Measurements from ENCODE around the gene MDFI.

MDFI gene

DNA sequence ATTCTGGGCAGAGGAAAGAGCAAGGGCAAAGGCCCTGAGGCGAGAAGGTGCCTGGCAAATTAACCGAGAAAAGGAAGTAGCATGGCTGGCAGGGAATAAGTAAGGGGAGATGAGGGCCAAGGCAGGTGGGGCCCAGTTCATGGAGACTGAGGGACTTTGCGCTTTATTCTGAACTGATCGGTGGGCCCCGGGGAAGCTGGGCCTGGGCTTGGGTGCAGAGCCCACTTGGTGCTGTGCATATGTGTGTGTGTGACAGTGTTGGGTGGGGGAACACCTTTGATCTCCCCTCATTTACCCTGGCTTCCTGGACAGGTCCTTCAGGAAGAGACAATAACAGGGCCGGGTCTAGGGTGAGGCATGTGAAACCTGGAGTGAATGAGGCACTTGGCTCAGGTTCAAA, 2.9 kb upstream of the MDFI start:
- no peak for FAIRE-seq

DNA sequence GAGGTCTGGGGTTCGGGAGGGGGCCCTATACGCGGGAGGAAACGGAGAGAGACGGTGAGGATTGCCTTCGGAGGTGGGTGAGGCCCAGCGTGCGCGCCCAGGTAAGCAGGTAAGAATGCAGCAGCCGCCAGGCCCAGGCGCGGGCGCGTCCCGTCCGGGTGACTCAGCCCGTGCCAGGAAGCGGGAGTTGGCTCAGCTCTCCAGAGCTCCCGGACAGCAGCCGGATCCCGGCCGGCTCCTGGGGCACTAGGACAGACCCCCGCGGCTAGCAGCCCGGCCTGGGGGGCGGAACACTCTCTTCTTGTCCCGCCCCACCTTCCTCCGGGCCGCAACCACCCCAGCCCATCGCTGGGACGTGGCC, 1.5 kb upstream of the MDFI start:
- no peak for FAIRE-seq

DNA sequence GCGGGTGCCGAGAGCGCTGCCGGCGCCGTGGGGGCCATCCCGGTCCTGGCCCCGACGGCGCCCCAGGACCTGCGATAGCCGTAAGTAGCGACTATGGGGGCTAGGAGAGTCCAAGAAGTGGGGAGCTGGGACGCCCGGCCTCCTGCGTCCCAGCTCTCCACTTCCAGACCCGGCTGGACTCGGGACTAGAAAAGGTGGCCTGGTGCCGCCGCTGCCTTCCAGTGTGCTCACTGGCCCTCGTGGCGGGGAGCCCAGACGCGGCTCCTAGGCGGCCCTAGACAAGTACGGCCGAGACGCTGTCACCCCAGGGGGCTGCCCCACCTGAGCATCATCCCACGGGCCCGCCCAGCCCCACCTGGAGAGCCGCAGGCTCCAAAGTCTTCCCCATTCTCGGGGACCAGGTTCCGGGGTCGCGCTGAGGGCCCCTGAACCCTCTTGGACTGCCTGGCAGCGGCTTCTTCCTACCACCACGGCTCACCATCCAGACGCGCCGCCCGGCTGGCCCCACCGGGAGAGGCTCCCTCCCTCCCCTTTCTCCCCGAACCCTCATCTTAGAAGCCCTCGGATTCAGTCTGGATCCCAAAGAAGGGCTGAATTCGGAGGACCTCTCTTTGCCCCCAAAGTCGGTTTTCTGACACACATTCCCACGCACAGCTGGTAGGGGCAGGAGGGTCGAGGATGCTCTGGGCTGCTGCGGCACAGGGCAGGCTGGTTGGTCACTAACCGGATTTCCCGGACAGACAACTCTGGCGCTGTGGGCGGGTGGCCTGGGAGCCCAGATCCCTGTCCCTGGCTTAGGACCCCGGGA, 870 bp upstream of the MDFI start:
- FAIRE-seq: no peak

DNA sequence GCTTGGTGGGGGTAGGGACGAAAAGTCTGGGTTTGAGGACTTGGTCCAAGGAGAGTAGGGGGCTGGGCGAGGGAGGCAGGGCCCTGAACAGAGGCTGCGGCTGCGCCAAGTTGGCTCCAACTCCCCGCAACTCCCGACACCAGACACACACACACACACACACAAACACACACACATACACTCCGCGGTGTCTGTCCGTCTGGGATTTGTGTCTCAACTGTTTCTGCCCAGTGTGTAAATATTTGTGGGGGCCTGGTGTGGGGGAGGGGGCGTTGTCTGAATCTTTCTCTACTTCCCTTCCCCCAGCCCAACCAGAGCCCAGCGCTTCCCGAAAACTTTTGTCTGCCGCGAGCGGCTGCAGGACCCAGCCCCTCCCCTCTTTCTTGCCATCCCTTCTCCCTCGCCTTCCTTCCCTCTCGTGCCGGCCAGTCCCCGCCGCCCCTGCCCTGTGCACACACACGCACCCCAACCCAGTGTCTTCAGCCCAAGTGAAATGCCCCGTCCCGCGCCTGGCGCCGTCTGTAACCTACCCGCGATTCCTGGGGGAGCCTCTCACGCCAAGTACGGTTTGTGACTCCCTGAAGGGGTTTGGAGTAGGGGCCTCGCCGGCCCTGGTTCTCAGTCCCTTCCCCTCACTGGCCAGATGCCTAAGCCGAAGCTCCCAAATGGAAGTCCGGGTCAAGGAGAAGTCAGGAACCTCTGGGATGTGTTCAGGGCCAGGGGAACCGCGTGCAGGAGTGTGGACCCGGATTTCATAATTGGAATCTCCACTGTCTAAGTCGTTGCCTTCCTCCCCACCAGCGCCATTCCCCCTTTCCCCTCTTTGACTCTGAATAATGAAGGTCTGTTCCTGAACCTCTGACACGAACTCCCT, 904 bp downstream of the MDFI start:
- FAIRE-seq: no peak

DNA sequence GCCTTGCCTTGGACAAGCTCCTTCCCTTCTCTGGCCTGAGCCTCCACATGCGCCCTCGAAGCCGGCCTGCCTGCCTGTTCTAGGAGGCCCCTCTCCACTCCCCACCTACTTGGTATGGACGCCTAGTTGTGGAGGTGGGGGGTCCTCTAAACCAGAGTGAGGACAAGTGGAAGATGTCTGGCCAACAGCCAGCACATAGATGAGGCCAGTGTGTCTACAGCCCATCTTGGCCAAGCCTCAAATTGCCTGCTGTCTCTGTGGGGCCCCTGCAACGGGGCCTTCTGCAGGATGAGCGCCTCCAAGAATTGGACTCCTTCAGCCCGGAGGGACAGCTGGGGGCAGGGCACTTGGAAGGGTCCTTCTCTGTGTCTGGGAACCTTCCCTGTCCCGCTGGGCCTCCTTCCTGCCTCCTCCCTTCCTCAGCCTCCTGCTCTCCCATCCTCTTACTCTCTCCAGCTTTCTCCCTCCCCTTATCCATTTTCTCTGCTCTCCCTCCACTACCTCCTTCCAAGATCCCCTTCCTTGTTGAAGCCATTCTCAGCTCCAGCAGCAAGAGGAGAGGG, 1.6 kb downstream of the MDFI start:
- FAIRE-seq: no peak

DNA sequence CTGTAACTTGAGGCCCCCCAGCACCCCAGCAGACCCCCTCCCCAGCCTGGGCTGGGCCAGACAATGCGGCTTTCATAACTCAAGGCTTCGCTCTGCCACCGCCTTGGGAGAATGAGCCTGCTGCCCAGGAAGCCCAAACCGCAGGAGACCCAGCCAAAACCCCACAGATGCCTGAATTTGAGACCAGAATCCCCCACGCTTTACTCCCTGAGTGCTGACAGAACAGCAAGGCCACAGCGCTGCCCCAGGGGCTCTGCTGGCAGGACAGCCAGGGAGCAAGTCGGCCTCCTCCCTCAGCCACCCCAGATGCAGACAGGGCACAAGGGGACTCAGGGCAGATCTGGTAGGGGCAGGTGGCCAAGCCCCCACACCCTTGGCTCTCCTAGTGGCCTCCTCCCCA, 2.2 kb downstream of the MDFI start:
- no peak for FAIRE-seq

DNA sequence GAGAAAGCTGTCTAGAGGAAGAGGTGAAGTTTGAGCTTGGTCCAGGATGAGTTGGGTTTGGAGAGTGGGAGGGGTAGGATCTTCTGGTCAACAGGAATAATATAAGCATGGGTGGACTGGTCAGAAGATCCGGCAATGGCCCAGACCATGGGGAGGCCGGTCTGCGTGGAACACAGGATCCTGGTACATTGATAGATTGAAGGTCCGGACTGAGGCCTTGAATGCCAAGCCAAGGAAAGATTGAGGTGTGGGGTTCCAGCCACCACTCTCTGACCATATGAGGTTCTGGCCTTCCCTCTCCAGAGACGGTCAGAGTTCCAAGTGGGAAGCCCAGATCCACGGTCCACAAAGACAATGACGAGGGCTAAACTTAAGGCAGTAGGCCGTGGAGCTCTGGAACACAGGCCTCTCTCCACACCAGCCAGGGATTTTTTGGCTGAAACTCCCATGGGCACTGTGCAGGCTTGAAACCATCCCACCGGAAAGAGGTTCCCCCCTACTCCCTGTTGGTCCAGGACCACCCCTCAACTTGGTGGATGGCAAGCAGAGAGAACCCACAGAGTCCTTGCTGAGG, 3.2 kb downstream of the MDFI start:
- no peak for FAIRE-seq

DNA sequence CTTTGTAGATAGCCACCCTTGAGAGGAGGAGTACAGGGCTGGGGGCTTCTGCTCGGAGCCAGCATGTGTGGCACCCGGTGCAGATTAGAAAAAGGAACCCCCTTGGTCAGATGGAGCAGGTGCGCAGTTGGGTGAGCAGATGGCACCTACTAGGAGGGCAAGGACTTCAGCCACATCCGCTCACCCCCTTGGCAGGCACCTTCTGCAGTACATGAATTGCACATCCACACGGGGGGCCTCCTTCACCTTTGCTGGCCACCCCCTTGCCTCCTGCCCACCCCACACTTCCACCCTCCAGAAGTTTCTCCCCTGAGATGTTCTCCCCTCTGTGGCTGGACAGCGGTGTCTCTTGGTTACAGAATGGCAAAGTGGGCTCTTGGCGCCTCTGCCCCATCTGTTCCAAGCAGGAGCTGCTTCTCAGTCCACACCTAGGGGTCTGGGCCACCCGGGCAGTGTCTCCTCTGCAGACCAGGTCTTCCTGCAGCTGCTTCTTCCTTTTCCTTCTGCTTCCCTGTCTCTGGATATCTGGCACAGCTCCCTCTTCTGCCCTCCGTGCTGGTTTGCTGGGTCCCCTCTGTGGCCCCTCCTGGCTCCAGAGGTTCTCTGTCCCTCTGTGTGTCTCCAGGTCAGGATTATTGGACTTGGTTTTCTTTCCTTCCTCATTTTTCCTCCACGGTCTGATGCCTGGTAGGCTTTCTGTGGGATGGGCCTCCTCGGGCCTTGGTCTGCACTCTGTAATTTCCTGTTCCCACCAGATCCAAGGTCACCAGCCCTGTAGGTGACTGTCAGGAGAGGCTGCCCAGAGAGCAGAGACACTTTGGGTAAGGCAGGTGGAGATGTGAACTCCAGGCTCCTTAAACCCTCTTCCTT, 4.1 kb downstream of the MDFI start:
- FAIRE-seq: no peak

DNA sequence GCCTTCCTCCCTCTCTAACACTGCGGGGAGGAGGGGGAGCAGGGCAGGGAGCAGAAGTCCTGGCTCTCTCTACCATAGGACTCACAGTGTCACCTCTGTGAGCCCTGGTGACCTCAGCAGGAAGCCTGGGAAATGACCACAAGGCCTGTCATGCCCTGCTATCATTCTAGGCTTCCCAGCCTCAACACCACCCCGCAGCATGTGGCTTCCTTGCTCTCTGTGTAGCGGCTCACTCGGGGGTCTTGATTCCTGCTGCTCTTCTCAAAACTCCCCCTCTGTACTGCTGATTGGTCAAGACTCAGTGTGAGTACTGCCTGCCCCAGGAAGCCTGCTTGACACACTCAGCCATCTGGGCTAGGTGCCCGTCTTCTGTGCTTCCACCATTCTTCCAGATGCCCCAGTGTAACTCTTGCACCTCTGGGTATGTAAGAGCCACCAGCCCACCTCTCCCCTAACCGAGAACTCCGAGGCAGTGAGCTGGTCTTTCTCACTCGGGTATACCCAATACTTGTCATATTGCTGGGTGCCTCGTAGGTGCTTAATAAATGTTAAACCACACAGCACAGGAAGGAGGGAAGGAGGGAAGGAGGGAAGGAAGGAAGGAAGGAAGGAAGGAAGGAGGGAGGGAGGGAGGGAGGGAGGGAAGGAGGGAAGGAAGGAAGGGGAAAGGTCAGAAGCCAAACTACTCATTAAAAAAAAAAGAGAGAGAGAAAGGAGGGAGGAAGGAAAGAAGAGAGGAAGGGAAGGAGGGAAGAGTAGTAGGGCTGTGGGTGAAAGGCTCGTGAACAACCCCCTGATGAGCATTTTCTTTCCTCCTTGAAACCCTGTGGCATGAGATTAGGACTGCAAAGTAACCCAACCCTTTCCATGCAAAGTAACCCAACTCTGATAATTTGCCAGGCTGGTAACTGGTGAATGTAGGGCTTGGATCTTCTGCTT, 5.0 kb downstream of the MDFI start:
- FAIRE-seq: no peak

DNA sequence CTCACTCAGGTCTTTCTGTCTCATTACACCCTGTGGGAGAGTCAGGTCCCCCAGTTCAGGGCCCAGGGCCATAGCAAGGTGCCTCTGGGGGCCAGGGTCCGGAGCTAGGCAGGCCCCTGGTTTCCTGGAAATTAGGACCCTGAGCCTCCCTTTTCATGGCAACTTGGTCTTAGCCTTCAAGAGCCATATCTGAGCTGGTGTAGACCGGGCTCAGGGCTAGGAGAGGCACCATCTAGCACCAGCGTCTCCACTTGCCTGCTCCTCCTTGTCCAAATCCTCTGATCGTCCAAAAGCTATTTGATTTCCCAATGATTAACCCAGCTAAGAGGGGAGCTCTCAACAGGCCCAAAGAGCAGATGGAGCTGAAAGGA, 5.6 kb downstream of the MDFI start:
- FAIRE-seq: no peak

DNA sequence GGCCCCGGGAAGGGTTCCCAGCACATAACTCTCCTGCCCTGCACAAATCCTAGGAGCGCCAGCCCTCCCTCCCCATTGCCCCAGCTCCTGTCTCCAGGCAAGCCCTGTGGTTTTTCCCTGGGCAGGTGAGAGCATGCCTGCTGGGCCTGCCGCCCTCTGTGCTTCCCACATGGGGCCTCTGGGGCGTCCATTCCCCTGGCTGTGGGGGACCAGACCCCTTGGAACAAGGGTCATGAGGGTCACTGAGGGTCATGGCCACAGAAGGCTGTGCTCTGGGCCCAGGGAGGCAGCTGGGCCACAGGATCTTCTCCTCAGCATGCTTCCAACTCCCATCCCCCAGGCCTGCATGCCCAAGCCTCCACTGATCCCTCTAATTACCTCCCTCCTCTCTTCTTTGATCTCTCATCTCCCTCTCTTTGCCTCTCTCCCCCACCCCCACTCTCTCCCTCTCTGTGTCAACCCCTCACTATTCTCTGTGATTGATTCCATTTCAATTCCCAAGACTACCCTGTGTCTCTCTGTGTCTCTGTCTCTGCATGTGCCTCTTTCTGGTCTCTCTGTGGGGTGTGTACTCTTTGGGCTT, 6.1 kb downstream of the MDFI start:
- no peak for FAIRE-seq

DNA sequence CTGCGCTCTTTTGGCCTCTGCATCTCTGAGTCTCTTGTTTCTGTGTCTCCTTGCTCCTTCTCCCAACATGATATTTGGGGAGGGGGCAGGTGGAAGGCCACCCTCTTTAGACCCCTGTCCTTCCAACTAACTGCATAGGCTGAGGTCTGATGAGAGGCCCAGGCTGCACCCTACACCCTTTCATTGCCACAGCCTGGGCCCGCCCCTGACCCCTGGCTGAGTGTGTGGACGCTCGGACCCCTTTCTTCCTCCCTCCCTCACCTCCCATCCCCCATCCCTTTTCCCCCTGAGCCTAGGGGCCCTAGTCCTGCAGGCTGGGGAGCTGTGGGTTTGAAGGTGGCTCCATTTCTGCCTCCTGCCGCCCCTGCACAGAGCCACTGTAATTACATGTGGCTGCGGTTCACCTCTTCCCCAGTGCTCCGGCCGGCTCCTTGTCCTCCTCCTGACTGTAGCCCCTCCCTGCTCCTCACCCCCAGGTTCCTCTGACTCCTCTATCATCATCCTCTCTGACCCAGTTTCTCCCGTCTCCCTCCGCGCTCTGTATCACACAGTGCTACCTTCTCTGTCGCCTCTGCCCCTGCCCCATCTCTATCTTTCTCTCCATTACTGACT, 6.8 kb downstream of the MDFI start:
- no peak for FAIRE-seq

DNA sequence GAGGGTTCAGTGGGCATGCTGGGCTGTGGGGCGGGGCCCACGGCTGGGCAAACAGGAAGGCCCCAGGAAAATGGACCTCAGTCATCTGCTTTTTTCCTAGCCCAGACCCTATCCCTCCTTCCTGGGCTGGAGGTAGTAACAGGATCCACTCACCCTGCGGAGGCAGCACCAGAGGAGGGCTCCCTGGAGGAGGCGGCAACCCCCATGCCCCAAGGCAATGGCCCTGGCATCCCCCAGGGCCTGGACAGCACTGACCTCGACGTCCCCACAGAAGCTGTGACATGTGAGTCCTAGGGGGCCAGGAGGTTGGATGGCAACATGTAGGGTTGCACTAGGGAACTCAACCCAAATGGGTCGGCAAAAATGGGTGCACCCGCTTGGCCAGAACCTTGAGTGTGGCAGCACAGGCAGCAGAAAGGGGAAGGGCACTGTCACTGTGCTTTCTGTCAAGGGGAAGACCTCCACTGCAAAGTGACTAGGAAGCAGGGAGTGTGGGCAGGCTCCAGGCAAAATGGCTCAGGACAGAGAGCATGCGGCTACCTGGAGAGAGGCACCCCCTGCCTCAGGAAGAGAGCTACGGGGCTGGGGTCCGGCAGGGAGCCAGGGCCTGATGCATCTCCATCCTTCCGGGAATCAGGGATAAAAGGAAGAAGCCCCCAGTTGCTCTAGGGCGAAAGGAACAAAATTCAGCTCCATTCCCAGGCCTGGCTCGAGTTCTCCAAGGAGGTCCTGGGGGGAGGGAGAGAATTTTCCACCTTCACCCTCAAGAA, 7.9 kb downstream of the MDFI start:
- no peak for FAIRE-seq

DNA sequence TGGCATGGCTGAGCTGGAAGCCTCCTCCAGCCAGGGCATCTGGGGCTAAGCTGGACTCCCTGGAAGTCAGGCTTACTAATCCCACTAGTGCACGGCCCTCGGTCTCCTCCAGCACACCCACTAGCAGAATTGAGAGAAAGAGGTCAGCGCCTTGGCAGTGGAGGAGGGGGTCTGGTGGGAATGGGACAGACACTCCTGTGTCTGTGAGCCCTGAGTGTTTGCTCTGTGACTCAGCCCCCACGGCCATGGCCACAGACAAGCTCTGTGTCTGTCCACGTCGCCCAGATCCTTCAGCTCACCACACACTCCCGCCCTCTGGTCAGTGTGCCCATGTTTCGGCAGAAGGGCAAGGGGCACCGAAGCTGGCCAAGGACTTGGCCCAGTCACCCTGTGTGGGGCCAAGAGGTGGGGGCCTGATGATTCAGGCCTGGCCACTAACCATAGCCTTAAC, 8.8 kb downstream of the MDFI start:
- no peak for FAIRE-seq

DNA sequence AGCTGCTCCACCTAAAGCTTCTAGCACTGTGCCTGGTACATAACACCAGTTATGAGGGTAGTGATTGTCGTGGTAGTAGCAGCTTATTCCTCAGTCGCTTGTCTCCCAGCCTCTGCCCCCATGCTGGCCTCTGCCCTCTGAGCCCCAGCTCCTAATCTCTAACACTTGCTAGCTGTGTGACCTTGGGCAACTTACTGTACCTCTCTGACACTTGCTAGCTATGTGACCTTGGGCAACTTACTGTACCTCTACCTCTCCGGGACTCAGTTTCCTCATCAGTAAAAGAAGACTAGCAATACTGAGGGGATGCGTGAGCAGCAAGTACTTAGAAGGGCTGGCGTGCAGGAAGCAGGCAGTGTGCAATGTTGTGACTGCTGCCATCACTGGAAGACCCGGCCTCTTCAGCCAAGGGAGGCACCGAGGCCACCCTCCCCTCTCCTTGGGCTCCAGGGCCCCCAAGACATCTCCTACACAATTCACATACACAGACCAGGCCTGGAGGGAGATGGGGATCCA, 9.9 kb downstream of the MDFI start:
- no peak for FAIRE-seq

DNA sequence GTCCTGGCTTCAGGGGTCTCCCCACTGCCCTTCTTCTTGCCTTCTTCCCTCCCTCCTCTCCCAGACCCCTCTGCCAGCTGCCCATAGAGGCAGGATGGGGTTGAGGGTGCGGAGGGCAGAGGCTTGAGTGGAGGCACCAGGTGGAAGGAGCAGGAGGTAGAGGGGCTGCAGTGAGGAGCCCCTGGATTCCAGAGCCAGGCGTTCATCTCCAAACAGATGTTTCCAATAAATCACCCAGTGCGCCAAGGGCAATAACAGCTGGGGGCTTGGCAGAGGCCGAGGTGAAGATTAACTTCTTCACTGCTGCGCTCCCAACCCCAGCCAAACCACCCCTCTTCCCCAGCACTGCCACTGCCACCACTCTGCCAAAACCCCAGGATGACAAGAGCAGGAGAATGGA, 10.7 kb downstream of the MDFI start:
- no peak for FAIRE-seq

DNA sequence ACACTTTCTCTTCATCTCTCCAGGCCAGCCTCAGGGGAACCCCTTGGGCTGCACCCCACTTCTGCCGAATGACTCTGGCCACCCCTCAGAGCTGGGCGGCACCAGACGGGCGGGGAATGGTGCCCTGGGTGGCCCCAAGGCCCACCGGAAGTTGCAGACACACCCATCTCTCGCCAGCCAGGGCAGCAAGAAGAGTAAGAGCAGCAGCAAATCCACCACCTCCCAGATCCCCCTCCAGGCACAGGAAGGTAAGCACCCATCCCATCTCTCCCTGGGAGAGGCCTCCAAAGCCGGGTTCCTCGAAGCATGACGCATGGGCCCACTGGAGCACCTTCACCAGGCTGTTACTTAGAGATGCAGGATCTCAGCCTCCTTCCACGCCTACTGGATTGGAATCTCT, 11.3 kb downstream of the MDFI start:
- no peak for FAIRE-seq

DNA sequence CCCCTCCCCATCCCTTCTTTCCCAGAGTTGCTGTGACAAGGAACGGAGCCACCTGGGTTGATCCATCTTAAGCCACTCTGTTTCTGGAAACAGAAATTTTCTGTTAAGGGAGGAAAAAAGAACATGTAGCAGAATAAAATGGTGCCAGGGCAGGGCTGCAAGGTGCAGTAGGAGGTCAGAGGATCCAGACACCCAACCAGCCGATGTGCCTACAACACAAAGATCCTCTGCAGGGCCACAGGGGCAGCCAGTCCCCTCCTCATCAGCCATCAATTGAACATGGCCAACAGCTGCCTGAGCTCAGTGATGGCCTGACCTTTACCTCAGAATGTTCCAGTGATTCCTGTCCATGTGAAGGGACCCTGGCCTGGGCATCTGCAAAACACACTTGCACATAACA, 11.9 kb downstream of the MDFI start:
- no peak for FAIRE-seq

DNA sequence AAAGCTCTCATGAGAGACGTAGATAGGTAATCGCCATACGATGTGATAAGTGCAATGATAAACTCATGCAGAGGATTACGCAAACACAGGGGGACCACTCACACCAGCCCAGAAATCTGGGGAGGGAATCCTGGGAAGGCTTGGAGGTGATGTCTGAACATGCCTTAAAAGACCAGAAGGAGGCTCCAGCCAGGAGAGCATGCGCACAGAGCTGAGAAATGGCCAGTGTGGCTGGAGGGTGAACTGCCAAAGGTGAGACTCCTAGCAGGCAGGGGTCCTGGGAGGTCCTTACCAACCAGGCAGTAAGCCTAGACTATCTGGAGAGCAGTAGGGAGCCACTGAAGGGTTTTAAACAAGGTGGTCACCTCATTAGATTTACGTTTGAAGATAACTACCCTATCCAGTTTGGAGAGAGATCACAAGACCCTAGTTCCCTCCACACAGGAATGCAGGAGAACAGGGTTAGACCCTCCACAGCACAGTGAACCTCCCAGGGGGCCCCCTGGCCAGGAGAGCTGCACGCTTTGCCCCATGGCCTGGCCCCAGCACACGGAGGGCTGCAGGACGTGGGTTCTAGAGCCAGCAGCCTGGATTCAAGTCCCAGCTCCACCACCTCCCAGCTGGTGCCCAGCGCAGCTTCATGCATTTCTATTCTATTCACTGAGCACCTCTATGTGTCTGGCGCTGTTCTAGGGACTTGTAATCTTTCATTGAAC, 13.1 kb downstream of the MDFI start:
- no peak for FAIRE-seq
